ENCODE data around the gene CLCN2.
A peak's percentile ranks its signal among the peaks of the same experiment; 100 is the strongest.
"Not testable (repeated sequence)": the region's sequence is repeated elsewhere in the genome, so short reads cannot be mapped to it uniquely, and the experiment has no call there.

The CLCN2 gene

GRCh38 chr3:184345317-184346144, 15.9 kb downstream of the CLCN2 start:
- ATAC-seq, result peak; percentile 38

GRCh38 chr3:184344579-184345316, 16.7 kb downstream of the CLCN2 start:
- ATAC-seq, result no peak
- DNase-seq, result no peak

More at GRCh38 chr3:184345317-184346144, 15.9 kb downstream of the CLCN2 start:
- DNase-seq, result no peak

- DNase-seq (no peak), ATAC-seq (no peak)
These were observed 18.1 kb downstream of the CLCN2 start for GRCh38 chr3:184343200-184343876.

- ATAC-seq, result no peak
- no peak for DNase-seq
These were observed 19.5 kb downstream of the CLCN2 start for GRCh38 chr3:184341925-184342324.

GRCh38 chr3:184339451-184340135, 21.8 kb downstream of the CLCN2 start:
- ATAC-seq, result not testable (repeated sequence)

GRCh38 chr3:184339001-184339400, 22.4 kb downstream of the CLCN2 start:
- DNase-seq (no peak), ATAC-seq (no peak)

More at GRCh38 chr3:184339451-184340135, 21.8 kb downstream of the CLCN2 start:
- not testable (repeated sequence) for DNase-seq

- DNase-seq, result no peak
- ATAC-seq, result no peak
These were observed 22.9 kb downstream of the CLCN2 start for GRCh38 chr3:184338511-184338945.

- ATAC-seq (no peak), DNase-seq (no peak)
These were observed 23.4 kb downstream of the CLCN2 start for GRCh38 chr3:184337981-184338380.

GRCh38 chr3:184337399-184337714, 24.0 kb downstream of the CLCN2 start, which contains the start of gene FAM131A:
TSS of gene FAM131A (plus strand) at chr3:184337600. CDS start at chr3:184337631, 31 bp downstream.
- DNase-seq (no peak), ATAC-seq (no peak)

- DNase-seq (no peak), ATAC-seq (no peak)
These were observed 24.6 kb downstream of the CLCN2 start for GRCh38 chr3:184336547-184337398.

GRCh38 chr3:184335661-184336546, 25.5 kb downstream of the CLCN2 start:
- DNase-seq (peak; percentile 93), ATAC-seq (peak; percentile 45)

GRCh38 chr3:184335291-184335660, 26.1 kb downstream of the CLCN2 start:
- DNase-seq (no peak), ATAC-seq (no peak)

GRCh38 chr3:184334470-184335158, 26.8 kb downstream of the CLCN2 start:
- peak; percentile 83 for ATAC-seq
- peak; percentile 65 for DNase-seq

GRCh38 chr3:184333700-184334099, 27.7 kb downstream of the CLCN2 start:
- no peak for ATAC-seq
- DNase-seq, result no peak

- DNase-seq (no peak), ATAC-seq (no peak)
These were observed 28.2 kb downstream of the CLCN2 start for GRCh38 chr3:184333190-184333589.

GRCh38 chr3:184332370-184333090, 28.9 kb downstream of the CLCN2 start:
- no peak for DNase-seq
- ATAC-seq, result no peak

GRCh38 chr3:184328516-184328915, 32.9 kb downstream of the CLCN2 start:
- DNase-seq (no peak), ATAC-seq (no peak)

GRCh38 chr3:184327171-184327570, 34.2 kb downstream of the CLCN2 start:
- no peak for ATAC-seq
- no peak for DNase-seq
